Esophagus (tissue), 2 donors: Measurements from ENCODE around the gene MOGAT1. TPM values are rescaled to one million over a fixed set of nuclear protein-coding genes. Genes with fewer than 3 reads are reported as not detected.

Experiments used
- H3K27ac ChIP-seq, 2 donors: one replicate each; pipeline ENCODE4 v1.5.1; 2013; ENCODE audit warnings: low read depth in 2 of 2, mild to moderate bottlenecking in 2 of 2, inconsistent platforms in 1 of 2, low read length in 1 of 2, moderate library complexity in 1 of 2
- H3K27me3 ChIP-seq, 2 donors: one replicate each; pipeline ENCODE4 v1.6.1; 2013; ENCODE audit warnings: low read length in 2 of 2, control low read depth in 1 of 2, mild to moderate bottlenecking in 1 of 2; ENCODE audit not compliant: insufficient read depth in 2 of 2, control insufficient read depth in 1 of 2
- H3K36me3 ChIP-seq, 2 donors: one replicate each; pipeline ENCODE4 v1.6.1; 2013; ENCODE audit warnings: low read length in 1 of 2; ENCODE audit not compliant: control insufficient read depth in 2 of 2, insufficient read depth in 2 of 2
- H3K4me1 ChIP-seq, 2 donors: one replicate each; pipeline ENCODE4 v1.6.1; 2013; ENCODE audit warnings: low read length in 1 of 2; ENCODE audit not compliant: control insufficient read depth in 2 of 2, insufficient read depth in 2 of 2
- H3K4me3 ChIP-seq, 2 donors: one replicate each; pipeline ENCODE4 v1.5.1; 2013; ENCODE audit warnings: low read length in 2 of 2, mild to moderate bottlenecking in 2 of 2, low read depth in 1 of 2, moderate library complexity in 1 of 2
- H3K9me3 ChIP-seq, 2 donors: one replicate each; pipeline ENCODE4 v1.6.1; 2013; ENCODE audit warnings: mild to moderate bottlenecking in 2 of 2, low read depth in 1 of 2, low read length in 1 of 2, moderate library complexity in 1 of 2; ENCODE audit not compliant: control insufficient read depth in 2 of 2, insufficient read depth in 1 of 2
- WGBS, 2 donors: extraction: QIAGEN DNeasy Blood & Tissue Kit; methylation state at CpG; one replicate each; pipeline ENCODE4 v1.1.7; 2013; 5-methylcytosine and 5-hydroxymethylcytosine counted together
- polyA plus RNA-seq, 2 donors: library from polyadenylated mRNA; stranded (reverse); fragments of 200-250 nt; gene quantifications; one replicate each; pipeline ENCODE4 v1.2.3, GENCODE V29; 2013
- donor health status: healthy with polysubstance abuse.
- donor health status: Bipolar disorder and iron deficiency.

MOGAT1 gene
- polyA plus RNA-seq, 2 donors: 0.05 TPM; not detected in 1

DNA sequence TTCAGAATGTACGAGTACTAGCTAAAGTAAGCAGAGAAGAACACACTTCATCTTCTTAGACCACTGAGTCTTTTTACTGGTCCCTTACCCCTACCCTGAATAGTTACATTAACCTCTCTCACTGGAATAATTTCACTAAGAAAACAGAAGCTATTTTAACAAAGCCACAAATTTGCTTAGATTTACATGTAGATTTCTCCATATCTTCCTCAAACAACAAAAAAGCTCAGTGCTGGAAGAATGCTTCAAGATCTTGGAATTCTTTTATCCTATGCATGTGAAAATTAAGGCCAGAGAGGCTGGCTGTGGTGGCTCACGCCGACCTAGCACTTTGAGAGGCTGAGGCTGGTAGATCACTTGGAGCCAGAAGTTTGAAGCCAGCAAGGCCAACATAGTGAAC, 35.2 kb downstream of the MOGAT1 start:
- Histone ChIP-seq H3K4me3 (no peak overlapping the region), H3K9me3 (no peaks in the 10 kb centered on the region), H3K36me3 (no peaks in the 10 kb centered on the region), H3K4me1 (no peaks in the 10 kb centered on the region), H3K27ac (no peak overlapping the region), H3K27me3 (no peaks in the 10 kb centered on the region)
- WGBS, 2 donors: 92 to 95% methylated on average over 3 of the region's 3 CpGs

DNA sequence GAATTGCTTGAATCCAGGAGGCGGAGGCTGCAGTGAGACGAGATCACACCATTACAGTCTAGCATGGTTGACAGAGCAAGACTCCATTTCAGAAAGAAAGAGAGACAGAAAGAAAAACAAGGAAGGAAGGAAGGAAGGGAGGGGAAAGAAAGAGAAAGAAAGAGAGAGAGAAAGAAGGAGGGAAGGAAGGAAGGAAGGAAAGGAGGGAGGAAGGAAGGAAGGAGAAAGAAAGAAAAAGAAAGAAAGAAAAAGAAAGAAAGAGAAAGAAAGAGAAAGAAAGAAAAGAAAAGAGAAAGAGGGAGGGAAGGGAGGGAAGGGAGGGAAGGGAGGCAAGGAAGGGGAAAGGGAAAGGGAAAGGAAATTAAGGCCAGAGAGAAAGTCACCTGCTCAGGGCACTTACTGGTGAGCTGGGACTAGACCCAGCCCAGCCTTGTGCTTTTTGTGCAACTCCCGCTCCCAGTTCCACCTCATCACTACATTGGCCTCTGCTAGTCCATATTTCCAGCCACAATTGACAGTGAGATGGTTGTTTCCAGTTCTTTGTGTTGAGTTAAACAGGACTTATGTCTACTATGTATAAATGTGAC, 35.7 kb downstream of the MOGAT1 start:
- 88 to 90% methylated on average over 3 of the region's 3 CpGs for WGBS, 2 donors
- no peaks in the 10 kb centered on the region for H3K36me3 ChIP-seq
- no peak overlapping the region for H3K27ac ChIP-seq
- H3K4me3 ChIP-seq: no peak overlapping the region
- no peaks in the 10 kb centered on the region for H3K9me3 ChIP-seq
- H3K27me3 ChIP-seq: no peaks in the 10 kb centered on the region
- no peaks in the 10 kb centered on the region for H3K4me1 ChIP-seq

DNA sequence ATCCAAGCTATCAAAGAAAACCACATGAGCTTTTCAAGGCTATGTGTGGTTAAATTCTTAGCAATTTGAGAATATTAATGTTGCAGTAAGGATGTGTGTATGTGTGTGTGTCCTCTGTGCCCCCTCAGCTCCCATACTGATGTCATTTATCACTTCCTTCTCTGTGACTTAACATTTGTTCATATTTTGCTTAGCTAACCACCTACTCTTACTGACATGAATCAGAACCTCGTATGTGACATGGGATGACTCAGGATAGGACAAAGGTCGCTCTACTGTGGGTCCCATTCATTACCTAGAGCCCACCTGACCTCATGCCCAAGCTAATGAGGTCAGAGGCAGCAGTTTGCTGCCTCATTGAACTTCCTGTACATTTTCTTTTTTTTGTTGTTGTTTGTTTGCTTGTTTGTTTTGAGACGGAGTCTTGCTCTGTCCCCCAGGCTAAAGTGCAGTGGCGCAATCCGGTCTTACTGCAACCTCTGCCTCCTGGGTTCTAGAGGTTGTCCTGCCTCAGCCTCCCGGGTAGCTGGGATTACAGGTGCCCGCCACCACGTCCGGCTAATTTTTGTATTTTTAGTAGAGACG, 36.3 kb downstream of the MOGAT1 start:
- Histone ChIP-seq H3K27me3 (no peaks in the 10 kb centered on the region), H3K36me3 (no peaks in the 10 kb centered on the region), H3K4me3 (no peak overlapping the region), H3K4me1 (no peaks in the 10 kb centered on the region), H3K27ac (no peak overlapping the region), H3K9me3 (no peaks in the 10 kb centered on the region)
- WGBS, 2 donors: 51 to 53% methylated on average over 10 of the region's 10 CpGs

DNA sequence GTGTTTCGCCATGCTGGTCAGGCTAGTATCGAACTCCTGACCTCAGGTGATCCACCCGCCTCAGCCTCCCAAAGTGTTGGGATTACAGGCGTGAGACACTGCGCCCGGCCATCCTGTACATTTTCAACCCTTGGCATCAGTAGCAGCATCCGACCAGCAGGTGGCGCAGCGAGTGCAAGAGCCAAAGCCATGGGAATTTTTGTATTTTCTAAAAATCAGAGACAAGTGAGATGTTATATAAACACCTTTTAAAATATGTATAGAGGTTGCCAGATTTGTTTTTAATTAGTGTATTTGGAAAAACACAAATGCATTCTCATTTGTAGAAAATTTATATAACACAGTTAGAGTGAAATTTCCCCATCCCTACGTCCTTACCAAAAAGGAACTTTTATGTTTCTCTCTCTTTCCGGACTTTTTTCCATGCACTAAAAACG, 36.8 kb downstream of the MOGAT1 start:
- no peaks in the 10 kb centered on the region for H3K27me3 ChIP-seq
- H3K9me3 ChIP-seq: no peaks in the 10 kb centered on the region
- no peak overlapping the region for H3K4me3 ChIP-seq
- no peak overlapping the region for H3K27ac ChIP-seq
- H3K36me3 ChIP-seq: no peaks in the 10 kb centered on the region
- 17 to 18% methylated on average over 12 of the region's 12 CpGs for WGBS, 2 donors
- H3K4me1 ChIP-seq: no peaks in the 10 kb centered on the region

DNA sequence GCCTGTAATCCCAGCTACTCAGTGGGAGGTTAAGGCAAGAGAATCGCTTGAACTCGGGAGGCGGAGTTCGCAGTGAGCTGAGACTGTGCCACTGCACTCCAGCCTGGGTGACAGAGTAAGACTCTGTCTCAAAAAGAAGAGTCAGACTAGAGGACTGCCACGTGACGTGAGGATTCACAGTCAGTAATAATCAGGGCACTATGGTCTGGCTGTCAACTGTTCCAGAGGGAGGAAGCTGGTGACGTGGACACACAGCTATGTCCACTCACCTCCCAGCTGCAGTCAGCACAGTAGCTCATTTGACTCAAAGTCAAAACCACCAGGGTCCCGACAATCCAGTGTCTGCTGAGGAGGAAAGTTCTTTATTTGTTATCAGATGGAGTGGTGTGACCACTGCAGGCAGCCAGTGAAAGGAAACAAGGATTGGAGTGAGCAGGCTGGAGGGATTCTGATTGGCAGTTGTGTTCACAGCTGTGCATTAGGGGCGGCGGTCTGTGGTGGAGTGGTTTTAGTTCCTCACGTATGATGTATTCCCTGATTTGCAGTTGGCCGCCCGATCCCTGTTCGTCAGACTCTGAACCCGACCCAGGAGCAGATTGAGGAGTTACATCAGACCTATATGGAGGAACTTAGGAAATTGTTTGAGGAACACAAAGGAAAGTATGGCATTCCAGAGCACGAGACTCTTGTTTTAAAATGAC, 37.9 kb downstream of the MOGAT1 start:
- H3K27ac ChIP-seq: peak overlapping the region in 1 of 2 donors; percentile 4
- 50 to 51% methylated on average over 16 of the region's 16 CpGs for WGBS, 2 donors

DNA sequence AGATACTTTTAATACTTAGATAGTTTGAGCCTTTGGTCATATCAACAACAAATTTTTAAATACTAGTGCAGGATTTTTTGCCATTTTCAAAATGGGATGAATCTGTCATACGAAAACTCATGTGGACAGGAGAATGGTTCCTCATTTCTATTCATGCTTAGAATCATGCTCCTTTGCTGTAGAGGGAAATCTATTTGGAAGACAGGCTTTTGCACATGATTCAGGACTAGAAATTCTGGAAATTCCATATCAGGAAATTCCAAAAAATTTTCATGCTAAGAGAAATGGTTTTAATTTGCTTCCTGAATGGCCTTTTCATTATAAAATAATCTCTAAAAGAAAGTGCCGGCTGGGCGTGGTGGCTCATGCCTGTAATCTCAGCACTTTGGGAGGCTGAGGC, 39.3 kb downstream of the MOGAT1 start:
- WGBS, 2 donors: 85 to 94% methylated on average over 3 of the region's 3 CpGs
- Histone ChIP-seq H3K27ac (no peak overlapping the region), H3K36me3 (no peaks in the 10 kb centered on the region), H3K4me3 (no peak overlapping the region), H3K27me3 (no peaks in the 10 kb centered on the region), H3K9me3 (no peaks in the 10 kb centered on the region), H3K4me1 (no peaks in the 10 kb centered on the region)

More for the DNA sequence above, 37.9 kb downstream of the MOGAT1 start:
- Histone ChIP-seq H3K36me3 (no peaks in the 10 kb centered on the region), H3K4me3 (no peak overlapping the region), H3K27me3 (no peaks in the 10 kb centered on the region), H3K9me3 (no peaks in the 10 kb centered on the region), H3K4me1 (no peaks in the 10 kb centered on the region)

DNA sequence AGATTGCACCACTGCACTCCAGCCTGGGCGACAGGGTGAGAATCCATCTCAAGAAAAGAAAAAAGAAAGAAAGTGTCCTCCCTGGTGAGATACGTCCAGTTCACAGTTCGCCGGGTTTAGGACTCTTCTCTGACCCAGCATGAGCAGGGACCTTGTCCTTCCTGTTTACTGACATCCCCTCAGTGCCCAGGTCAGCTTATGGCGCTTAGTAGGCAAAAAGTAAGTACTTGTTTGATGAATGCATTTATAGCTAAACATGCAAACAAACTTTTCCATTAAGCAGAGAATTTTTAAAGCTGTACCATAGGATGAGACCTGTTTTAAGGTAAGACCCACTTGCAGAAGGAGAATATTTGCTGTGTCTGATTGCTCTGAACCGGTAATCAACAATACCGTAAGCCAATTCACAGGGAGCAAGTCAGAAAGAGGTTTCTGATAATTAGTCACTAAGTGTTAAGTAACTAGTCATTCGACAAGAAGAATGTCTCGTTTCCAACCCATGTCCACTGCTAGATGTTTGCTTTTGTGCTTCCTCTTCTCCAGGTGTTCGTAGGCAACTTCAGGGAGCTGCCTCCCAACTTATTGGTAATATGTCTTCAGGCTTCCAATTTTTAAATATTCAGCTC, 40.0 kb downstream of the MOGAT1 start:
- Histone ChIP-seq H3K4me1 (no peaks in the 10 kb centered on the region), H3K4me3 (no peak overlapping the region), H3K27me3 (no peaks in the 10 kb centered on the region), H3K9me3 (no peaks in the 10 kb centered on the region), H3K36me3 (no peaks in the 10 kb centered on the region), H3K27ac (no peak overlapping the region)
- 80 to 83% methylated on average over 10 of the region's 10 CpGs for WGBS, 2 donors

DNA sequence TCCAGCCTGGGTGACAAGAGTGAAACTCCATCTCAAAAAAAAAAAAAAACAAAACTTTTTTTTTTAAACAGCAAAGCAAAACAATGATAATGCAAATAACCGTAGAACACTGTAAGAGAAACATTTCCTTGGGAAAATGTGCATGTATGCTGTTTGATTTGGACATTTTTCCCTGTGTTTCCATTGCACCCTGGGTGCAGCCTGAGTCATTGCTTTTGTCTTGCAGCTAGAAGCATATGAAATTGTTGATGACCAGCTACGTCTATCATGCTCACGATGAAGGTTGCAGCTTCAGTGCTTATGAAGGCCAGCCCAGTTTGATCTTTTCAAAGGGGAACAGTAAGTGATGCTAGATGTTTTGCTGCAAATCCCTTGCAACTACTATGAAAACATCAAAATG, 41.5 kb downstream of the MOGAT1 start:
- no peak overlapping the region for H3K27ac ChIP-seq
- no peaks in the 10 kb centered on the region for H3K27me3 ChIP-seq
- no peaks in the 10 kb centered on the region for H3K9me3 ChIP-seq
- no peak overlapping the region for H3K4me3 ChIP-seq
- 82 to 88% methylated on average over 3 of the region's 3 CpGs for WGBS, 2 donors
- H3K4me1 ChIP-seq: no peaks in the 10 kb centered on the region
- no peaks in the 10 kb centered on the region for H3K36me3 ChIP-seq

DNA sequence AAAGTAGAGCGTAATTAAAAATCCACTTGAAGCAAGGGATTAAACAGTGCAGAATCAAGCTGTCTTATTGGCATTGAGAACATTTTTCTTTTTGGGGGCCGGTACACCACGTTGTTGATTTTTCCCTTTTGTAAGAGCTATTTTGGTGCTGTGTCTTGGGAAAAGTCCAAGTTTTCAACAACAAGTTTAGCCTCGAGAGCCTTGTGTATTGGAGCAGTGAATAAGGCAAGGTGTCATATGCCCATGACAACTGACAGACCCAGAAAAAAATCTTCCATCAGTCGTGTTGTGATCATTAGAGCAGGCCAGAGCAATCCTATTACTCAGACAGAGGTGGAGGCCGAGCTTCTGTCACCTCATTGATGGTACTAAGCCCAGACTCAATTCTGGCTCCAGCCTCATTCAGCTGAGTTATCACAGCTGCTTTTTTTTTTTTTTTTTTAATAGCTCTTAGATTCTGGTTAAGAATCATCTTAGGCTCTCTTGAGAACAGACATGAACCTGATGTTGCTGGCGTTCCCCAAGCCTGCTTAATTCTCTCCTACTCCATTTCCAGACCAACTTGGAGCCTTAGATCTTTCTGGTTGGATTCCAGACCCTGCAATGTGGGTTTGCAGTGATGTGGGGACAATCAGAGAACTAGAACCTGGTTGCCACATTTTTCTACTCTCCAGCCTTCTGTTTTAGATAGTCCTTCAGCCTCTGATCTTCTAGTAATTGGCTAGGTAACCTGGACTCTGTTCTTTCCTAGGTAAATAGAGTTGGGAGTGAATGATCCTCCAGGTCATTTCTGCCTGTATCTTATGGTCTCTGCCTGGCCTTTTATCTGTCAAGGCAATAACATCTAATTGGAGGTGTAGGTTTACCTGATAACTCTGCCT, 43.1 kb downstream of the MOGAT1 start:
- Histone ChIP-seq H3K4me1 (no peaks in the 10 kb centered on the region), H3K9me3 (no peaks in the 10 kb centered on the region), H3K27ac (no peak overlapping the region), H3K27me3 (no peaks in the 10 kb centered on the region), H3K36me3 (no peaks in the 10 kb centered on the region), H3K4me3 (no peak overlapping the region)
- 34 to 43% methylated on average over 7 of the region's 7 CpGs for WGBS, 2 donors
